Liver (tissue), 9 donors: Measurements from ENCODE around the gene C4orf33. TPM values are rescaled to one million over a fixed set of nuclear protein-coding genes. Genes with fewer than 3 reads are reported as not detected.

Source experiments
- DNase-seq: peaks from one replicate; pipeline ENCODE4 v3.0.0-alpha.2; 2017; ENCODE audit warnings: low spot score
- H3K27ac ChIP-seq, 2 donors: one replicate each; pipeline ENCODE4 v1.7.0; 2013; ENCODE audit warnings: inconsistent platforms in 2 of 2, low read length in 2 of 2, control low read depth in 1 of 2, low read depth in 1 of 2, mild to moderate bottlenecking in 1 of 2
- H3K27me3 ChIP-seq, 4 donors: one replicate each; pipeline versions ENCODE4 v1.6.1 to v1.7.0; 2013; ENCODE audit warnings: low read length in 3 of 4, inconsistent platforms in 1 of 4, mild to moderate bottlenecking in 1 of 4, moderate library complexity in 1 of 4; ENCODE audit not compliant: control insufficient read depth in 4 of 4, insufficient read depth in 4 of 4
- H3K36me3 ChIP-seq, 4 donors: one replicate each; pipeline versions ENCODE4 v1.6.1 to v1.7.0; 2013; ENCODE audit warnings: low read length in 3 of 4, mild to moderate bottlenecking in 3 of 4, low read depth in 1 of 4, moderate library complexity in 1 of 4; ENCODE audit not compliant: control insufficient read depth in 4 of 4, insufficient read depth in 3 of 4
- H3K4me1 ChIP-seq, 4 donors: one replicate each; pipeline versions ENCODE4 v1.6.1 to v1.7.0; 2013; ENCODE audit warnings: low read length in 3 of 4, mild to moderate bottlenecking in 3 of 4, moderate library complexity in 1 of 4; ENCODE audit not compliant: control insufficient read depth in 4 of 4, insufficient read depth in 4 of 4
- H3K4me3 ChIP-seq, 3 donors: one replicate each; pipeline versions ENCODE4 v1.6.1 to v1.7.0; 2013; ENCODE audit warnings: low read length in 3 of 3, control low read depth in 1 of 3, low read depth in 1 of 3, mild to moderate bottlenecking in 1 of 3
- H3K9ac ChIP-seq, 2 donors: one replicate each; pipeline ENCODE4 v1.7.0; 2013; ENCODE audit warnings: low read length in 2 of 2, mild to moderate bottlenecking in 2 of 2, moderate library complexity in 2 of 2, control low read depth in 1 of 2, low read depth in 1 of 2
- H3K9me3 ChIP-seq, 4 donors: one replicate each; pipeline versions ENCODE4 v1.6.1 to v1.7.0; 2013; ENCODE audit warnings: low read length in 3 of 4; ENCODE audit not compliant: control insufficient read depth in 4 of 4
- CTCF ChIP-seq: fragments of 150-350 bp; IDR thresholded peaks from 2 replicates; pipeline ENCODE4 v1.5.1; 2017; ENCODE audit warnings: improper control_type of control experiment, low read depth, low read length; ENCODE audit not compliant: missing input control
- EGR1 ChIP-seq, 2 donors: IDR thresholded peaks; 2 replicates each; pipeline ENCODE4 v1.6.1; 2016 to 2018; ENCODE audit warnings: antibody characterized with exemption in 2 of 2, low read depth in 2 of 2
- FOXA1 ChIP-seq: IDR thresholded peaks from 2 replicates; pipeline ENCODE4 v1.6.1; 2016; ENCODE audit warnings: antibody characterized with exemption
- FOXA2 ChIP-seq: IDR thresholded peaks from 2 replicates; pipeline ENCODE4 v1.6.1; 2016; ENCODE audit warnings: antibody characterized with exemption
- GABPA ChIP-seq, 2 donors: IDR thresholded peaks in 1 of 2; conservative IDR thresholded peaks in 1 of 2; 2 replicates each; pipeline ENCODE4 v1.6.1; 2016; ENCODE audit warnings: antibody characterized with exemption in 2 of 2, mild to moderate bottlenecking in 1 of 2, moderate library complexity in 1 of 2
- HNF4A ChIP-seq, 2 donors: conservative IDR thresholded peaks; 2 replicates each; pipeline ENCODE4 v1.6.1; 2016; ENCODE audit warnings: antibody characterized with exemption in 2 of 2, mild to moderate bottlenecking in 2 of 2
- HNF4G ChIP-seq: IDR thresholded peaks from 2 replicates; pipeline ENCODE4 v1.6.1; 2016; ENCODE audit warnings: antibody characterized with exemption
- JUND ChIP-seq, 2 donors: IDR thresholded peaks; 2 replicates each; pipeline ENCODE4 v1.6.1; 2016; ENCODE audit warnings: antibody characterized with exemption in 2 of 2
- NR2F2 ChIP-seq: IDR thresholded peaks from 2 replicates; pipeline ENCODE4 v1.6.1; 2016; ENCODE audit warnings: antibody characterized with exemption
- RAD21 ChIP-seq, 2 donors: IDR thresholded peaks; 2 replicates each; pipeline ENCODE4 v1.6.1; 2016; ENCODE audit warnings: antibody characterized with exemption in 2 of 2, mild to moderate bottlenecking in 2 of 2
- REST ChIP-seq: IDR thresholded peaks from 2 replicates; pipeline ENCODE4 v1.6.1; 2016; ENCODE audit warnings: antibody characterized with exemption, mild to moderate bottlenecking
- RXRA ChIP-seq, 2 donors: IDR thresholded peaks; 2 replicates each; pipeline ENCODE4 v1.6.1; 2017 to 2018; ENCODE audit warnings: antibody characterized with exemption in 2 of 2, mild to moderate bottlenecking in 1 of 2
- SP1 ChIP-seq: IDR thresholded peaks from 2 replicates; pipeline ENCODE4 v1.6.1; 2018; ENCODE audit warnings: antibody characterized with exemption, mild to moderate bottlenecking
- TAF1 ChIP-seq: conservative IDR thresholded peaks from 2 replicates; pipeline ENCODE4 v1.6.1; 2016; ENCODE audit warnings: antibody characterized with exemption, mild to moderate bottlenecking
- WGBS: extraction: QIAGEN DNeasy Blood & Tissue Kit; methylation state at CpG from one replicate; pipeline ENCODE4 v1.1.7; 2013; 5-methylcytosine and 5-hydroxymethylcytosine counted together
- polyA plus RNA-seq, 2 donors: library from polyadenylated mRNA; stranded (reverse) in 1 of 2; unstranded in 1 of 2; fragments of 200-250 nt in 1 of 2; fragments of >200 nt in 1 of 2; fragmentation: Nextera tagmentation in 1 of 2; extraction: Ambion mirVana in 1 of 2; gene quantifications; one replicate each; pipeline versions ENCODE4 v1.2.1 to v1.2.3, GENCODE V29; 2013 to 2015
- total RNA-seq, 2 donors: library from RNA; depleted of rRNA; stranded (reverse); fragments of >200 nt; gene quantifications; one replicate each; pipeline ENCODE4 v1.2.3, GENCODE V29; 2014
- donor health status: healthy.
- donor health status: healthy.
- donor health status: healthy.
- donor health status: healthy.
- donor health status: healthy.

C4orf33 gene
- total and polyA plus RNA-seq, 4 donors = 2.4 to 7.7 (median 4.8) TPM

- no peak for TF ChIP-seq FOXA2
- TF ChIP-seq REST = no peak
- TF ChIP-seq FOXA1 = no peak
- no peak for TF ChIP-seq NR2F2
- TF ChIP-seq CTCF = no peak
- no peak for TF ChIP-seq RAD21 (IDR thresholded peaks at IDR 0.05)
- no peak for TF ChIP-seq HNF4A (conservative IDR thresholded peaks at IDR 0.05)
- TF ChIP-seq JUND (IDR thresholded peaks at IDR 0.05) = no peak
- TF ChIP-seq RXRA (IDR thresholded peaks at IDR 0.05) = no peak
- no peak for TF ChIP-seq EGR1 (IDR thresholded peaks at IDR 0.05; ENCODE audit: low read depth in 2 of 2)
- no peak for TF ChIP-seq SP1
- no peak for TF ChIP-seq TAF1
- no peak for TF ChIP-seq HNF4G
- no peak for TF ChIP-seq GABPA (IDR thresholded peaks at IDR 0.05 in 1 of 2, conservative IDR thresholded peaks at IDR 0.05 in 1 of 2)
Observed at GRCh38 chr4:129153700-129154099, 57.7 kb downstream of the C4orf33 start.

GRCh38 chr4:129162450-129162849 is 66.5 kb downstream of the C4orf33 start:
- Histone ChIP-seq H3K4me3 (no peak overlapping the region), H3K36me3 (no peaks in the 10 kb centered on the region), H3K27me3 (no peaks in the 10 kb centered on the region), H3K9me3 (no peaks in the 10 kb centered on the region), H3K4me1 (no peaks in the 10 kb centered on the region), H3K9ac (no peak overlapping the region), H3K27ac (no peak overlapping the region)
- TF ChIP-seq TAF1 (no peak), JUND (IDR thresholded peaks at IDR 0.05) (no peak)
- no peak for DNase-seq

More at GRCh38 chr4:129153700-129154099, 57.7 kb downstream of the C4orf33 start:
- Histone ChIP-seq H3K27ac (no peak overlapping the region), H3K4me3 (no peak overlapping the region), H3K27me3 (no peaks in the 10 kb centered on the region), H3K9me3 (no peaks in the 10 kb centered on the region), H3K36me3 (no peaks in the 10 kb centered on the region), H3K9ac (no peak overlapping the region), H3K4me1 (no peaks in the 10 kb centered on the region)
- no peak for DNase-seq
- WGBS = 53% methylated on average over 1 of the region's 1 CpG

- Histone ChIP-seq H3K4me3 (no peak overlapping the region), H3K27ac (no peak overlapping the region), H3K4me1 (no peaks in the 10 kb centered on the region), H3K9ac (no peak overlapping the region), H3K36me3 (no peaks in the 10 kb centered on the region), H3K27me3 (no peaks in the 10 kb centered on the region), H3K9me3 (no peaks in the 10 kb centered on the region)
- TF ChIP-seq GABPA (IDR thresholded peaks at IDR 0.05 in 1 of 2, conservative IDR thresholded peaks at IDR 0.05 in 1 of 2) (no peak), CTCF (no peak), FOXA2 (no peak), EGR1 (IDR thresholded peaks at IDR 0.05; ENCODE audit: low read depth in 2 of 2) (no peak), RAD21 (IDR thresholded peaks at IDR 0.05) (no peak), HNF4G (no peak)
- no peak for DNase-seq
- WGBS = 68% methylated on average over 3 of the region's 3 CpGs
Observed at GRCh38 chr4:129163427-129163826, 67.5 kb downstream of the C4orf33 start.
